Pancreas (tissue), 10 donors: ENCODE results near the gene S100A2. TPM values are rescaled to one million over a fixed set of nuclear protein-coding genes. Genes with fewer than 3 reads are reported as not detected.

Experiments used
- ATAC-seq, 4 donors: fragments of 200-7000 bp; cut with Tn5 transposase; one replicate each; pipeline versions ENCODE4 v1.8.0 to v1.9.1; 2020; ENCODE audit warnings: mild to moderate bottlenecking in 4 of 4, moderate library complexity in 4 of 4
- DNase-seq, 6 donors: peaks; one replicate each; pipeline ENCODE4 v3.0.0-alpha.2; 2020
- FAIRE-seq: peaks from 2 replicates; lab custom pipeline; 2012; peaks lifted over from hg19 to GRCh38; lab: Jason Lieb, UNC
- H3K27ac ChIP-seq, 4 donors: fragments of 200-600 bp; sonication (generic); 1 replicate in 3 of 4; 2 replicates in 1 of 4; pipeline versions ENCODE4 v1.5.0 to v1.8.0; 2020
- H3K27me3 ChIP-seq, 4 donors: fragments of 200-600 bp; one replicate each; pipeline ENCODE4 v1.8.0; 2021
- H3K36me3 ChIP-seq, 3 donors: fragments of 200-600 bp; sonication (generic) in 1 of 3; one replicate each; pipeline versions ENCODE4 v1.5.0 to v1.8.0; 2020 to 2021
- H3K4me1 ChIP-seq, 3 donors: fragments of 200-600 bp; one replicate each; pipeline ENCODE4 v1.8.0; 2021
- H3K4me3 ChIP-seq, 4 donors: fragments of 200-600 bp; sonication (generic) in 2 of 4; one replicate each; pipeline versions ENCODE4 v1.5.0 to v1.8.0; 2020 to 2021
- H3K9me3 ChIP-seq, 4 donors: fragments of 200-600 bp; one replicate each; pipeline ENCODE4 v1.8.0; 2021
- WGBS, 2 donors: extraction: QIAGEN DNeasy Blood & Tissue Kit; methylation state at CpG; one replicate each; pipeline ENCODE4 v1.1.7; 2013; 5-methylcytosine and 5-hydroxymethylcytosine counted together
- intact Hi-C, 3 donors: fragments of 100-400 bp; cut with DNase I; formaldehyde crosslinking; loops; one replicate each; pipeline versions ENCODE4 v1.11.1 to v1.14.2; 2022
- polyA plus RNA-seq, 2 donors: library from polyadenylated mRNA; stranded (reverse); fragments of 200-250 nt; gene quantifications; one replicate each; pipeline ENCODE4 v1.2.3, GENCODE V29; 2013
- total RNA-seq, 6 donors: library from RNA; stranded (reverse); fragmentation: NEBNext Ultra II Directional in 4 of 6; extraction: Animal tissue kit (Norgen Biotek cat#: 25700) in 4 of 6; gene quantifications; one replicate each; pipeline versions ENCODE4 v1.2.1 to v1.2.4, GENCODE V29; 2021 to 2023
- TF ChIP-seq, protein P1 (sequence below), 4 donors: fragments of 200-600 bp; sonication (generic) in 3 of 4; IDR thresholded peaks; one replicate each; pipeline versions ENCODE4 v1.5.0 to v1.8.0; 2021; ENCODE audit warnings: antibody characterized with exemption in 4 of 4
- donor health status: healthy with polysubstance abuse.
- donor health status: DM: no; HTN: no; CAD: no; lungs with moderate emphysema.
- donor health status: DM: no; HTN: no; CAD: no.
- donor health status: control.
- donor health status: control.
- donor health status: Bipolar disorder and iron deficiency.
- donor health status: DM: yes; HTN: yes; CAD: no.
- donor health status: DM: no; HTN: no; CAD: no.
- donor health status: DM: no; HTN: no; CAD: no.
- donor health status: DM: yes; HTN: yes; CAD: no.

S100A2 gene
- total and polyA plus RNA-seq, 8 donors: 0.60 to 2.8 (median 1.3) TPM; not detected in 2

DNA sequence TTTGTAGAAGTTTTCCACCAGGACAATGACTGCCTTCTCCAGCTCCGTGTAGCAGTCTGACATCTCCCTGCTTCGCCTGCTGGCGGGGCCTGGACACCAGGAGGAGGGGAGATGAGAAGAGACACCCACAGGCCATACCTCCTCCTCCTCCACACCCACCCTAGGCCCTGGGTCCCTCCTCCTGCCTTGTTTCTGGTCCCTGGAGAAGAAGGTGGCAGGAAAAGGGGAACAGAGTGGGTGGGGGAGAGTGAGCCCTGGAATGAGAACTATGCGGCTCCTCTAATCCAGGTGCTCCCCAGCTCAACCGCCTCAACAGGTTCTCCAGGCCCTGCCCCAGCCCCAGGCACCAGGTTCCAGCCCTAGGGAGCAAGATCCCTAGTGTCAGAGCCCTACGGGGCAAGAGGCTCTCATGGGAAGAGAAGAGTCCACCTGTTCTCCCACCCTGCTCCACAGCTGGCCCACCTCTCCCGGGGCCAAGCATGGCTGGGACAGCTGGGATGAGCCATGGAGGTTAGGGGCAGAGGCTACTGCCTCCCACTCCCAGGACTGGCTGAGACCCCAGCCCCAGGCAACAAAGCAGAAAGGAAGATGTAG lies 42.5 kb upstream of the S100A2 start:
- TF ChIP-seq, protein P1, sequence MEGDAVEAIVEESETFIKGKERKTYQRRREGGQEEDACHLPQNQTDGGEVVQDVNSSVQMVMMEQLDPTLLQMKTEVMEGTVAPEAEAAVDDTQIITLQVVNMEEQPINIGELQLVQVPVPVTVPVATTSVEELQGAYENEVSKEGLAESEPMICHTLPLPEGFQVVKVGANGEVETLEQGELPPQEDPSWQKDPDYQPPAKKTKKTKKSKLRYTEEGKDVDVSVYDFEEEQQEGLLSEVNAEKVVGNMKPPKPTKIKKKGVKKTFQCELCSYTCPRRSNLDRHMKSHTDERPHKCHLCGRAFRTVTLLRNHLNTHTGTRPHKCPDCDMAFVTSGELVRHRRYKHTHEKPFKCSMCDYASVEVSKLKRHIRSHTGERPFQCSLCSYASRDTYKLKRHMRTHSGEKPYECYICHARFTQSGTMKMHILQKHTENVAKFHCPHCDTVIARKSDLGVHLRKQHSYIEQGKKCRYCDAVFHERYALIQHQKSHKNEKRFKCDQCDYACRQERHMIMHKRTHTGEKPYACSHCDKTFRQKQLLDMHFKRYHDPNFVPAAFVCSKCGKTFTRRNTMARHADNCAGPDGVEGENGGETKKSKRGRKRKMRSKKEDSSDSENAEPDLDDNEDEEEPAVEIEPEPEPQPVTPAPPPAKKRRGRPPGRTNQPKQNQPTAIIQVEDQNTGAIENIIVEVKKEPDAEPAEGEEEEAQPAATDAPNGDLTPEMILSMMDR (IDR thresholded peaks at IDR 0.05): no peak
- intact Hi-C loops: no loop called here
- ATAC-seq (no peak), FAIRE-seq (no peak), DNase-seq (no peak)
- WGBS, 2 donors: 80 to 87% methylated on average over 7 of the region's 7 CpGs
- Histone ChIP-seq H3K27ac (peak overlapping the region in 2 of 4 donors; percentile 46 to 73), H3K36me3 (peaks cover 0 to 11% (median 0%) of the 10 kb centered on the region in 3 donors), H3K4me1 (no peaks in the 10 kb centered on the region), H3K9me3 (no peaks in the 10 kb centered on the region), H3K27me3 (no peaks in the 10 kb centered on the region), H3K4me3 (peak overlapping the region in 1 of 4 donors; percentile 18)

- no peak for ATAC-seq
- H3K36me3 ChIP-seq: peaks cover 0 to 11% (median 0%) of the 10 kb centered on the region in 3 donors
- intact Hi-C loops: no loop called here
- FAIRE-seq: no peak
- no peaks in the 10 kb centered on the region for H3K9me3 ChIP-seq
- H3K27ac ChIP-seq: no peak overlapping the region
- TF ChIP-seq, protein P1 (IDR thresholded peaks at IDR 0.05): no peak
- DNase-seq: no peak
- H3K4me1 ChIP-seq: no peaks in the 10 kb centered on the region
- no peaks in the 10 kb centered on the region for H3K27me3 ChIP-seq
- H3K4me3 ChIP-seq: no peak overlapping the region
- 92 to 98% methylated on average over 8 of the region's 8 CpGs for WGBS, 2 donors
Measured at GRCh38 chr1:153607381-153607780, 41.7 kb upstream of the S100A2 start.

GRCh38 chr1:153606194-153606593 lies 40.5 kb upstream of the S100A2 start:
- H3K36me3 ChIP-seq: peaks cover 0 to 11% (median 0%) of the 10 kb centered on the region in 3 donors
- ATAC-seq (no peak), FAIRE-seq (no peak), DNase-seq (no peak)
- H3K4me1 ChIP-seq: no peaks in the 10 kb centered on the region
- no peak overlapping the region for H3K4me3 ChIP-seq
- WGBS, 2 donors: 94 to 95% methylated on average over 11 of the region's 11 CpGs
- intact Hi-C loops: no loop called here
- no peaks in the 10 kb centered on the region for H3K9me3 ChIP-seq
- no peaks in the 10 kb centered on the region for H3K27me3 ChIP-seq
- H3K27ac ChIP-seq: no peak overlapping the region
- TF ChIP-seq, protein P1 (IDR thresholded peaks at IDR 0.05): no peak

- DNase-seq (no peak), ATAC-seq (no peak), FAIRE-seq (no peak)
- Histone ChIP-seq H3K4me1 (no peaks in the 10 kb centered on the region), H3K4me3 (no peak overlapping the region), H3K9me3 (no peaks in the 10 kb centered on the region), H3K27me3 (no peaks in the 10 kb centered on the region), H3K27ac (no peak overlapping the region), H3K36me3 (peaks cover 0 to 11% (median 0%) of the 10 kb centered on the region in 3 donors)
- intact Hi-C loops: no loop called here
- TF ChIP-seq, protein P1 (IDR thresholded peaks at IDR 0.05): no peak
- WGBS, 2 donors: 90 to 94% methylated on average over 6 of the region's 6 CpGs
Measured at GRCh38 chr1:153602749-153603148, 37.1 kb upstream of the S100A2 start.

- Histone ChIP-seq H3K27ac (no peak overlapping the region), H3K27me3 (no peaks in the 10 kb centered on the region), H3K4me1 (no peaks in the 10 kb centered on the region), H3K9me3 (no peaks in the 10 kb centered on the region), H3K4me3 (no peak overlapping the region), H3K36me3 (no peaks in the 10 kb centered on the region)
- no peak for DNase-seq
- WGBS, 2 donors: 88 to 89% methylated on average over 7 of the region's 7 CpGs
- no peak for ATAC-seq
- intact Hi-C loops: no loop called here
- TF ChIP-seq, protein P1 (IDR thresholded peaks at IDR 0.05): no peak
- no peak for FAIRE-seq
Measured at GRCh38 chr1:153599847-153600246, 34.2 kb upstream of the S100A2 start.
